SK-N-MC (cell line): ENCODE measurements around the gene SLC16A3.

Source experiments
- EZH2 ChIP-seq: fragments of 200-600 bp; sonication (generic); IDR thresholded peaks from one replicate; pipeline ENCODE4 v1.6.1; 2017; ENCODE audit warnings: antibody characterized with exemption
- FOXP2 ChIP-seq: optimal IDR thresholded peaks from 2 replicates; pipeline ENCODE3; 2011; ENCODE audit warnings: mild to moderate bottlenecking, moderate library complexity; ENCODE audit not compliant: insufficient read depth; ENCODE audit errors: extremely low read length, control extremely low read depth
- POLR2AphosphoS5 ChIP-seq: IDR thresholded peaks from 2 replicates; pipeline ENCODE4 v1.6.1; 2012; ENCODE audit warnings: mild to moderate bottlenecking, low read depth, low read length, borderline replicate concordance

GRCh38 chr17:82235056-82235774 is 6.4 kb downstream of the SLC16A3 start:
- TF ChIP-seq POLR2AphosphoS5 (no peak), EZH2 (no peak), FOXP2 (no peak)
